ENCODE data around the gene DNAJC11. TPM values are rescaled to one million over a fixed set of nuclear protein-coding genes. Genes with fewer than 3 reads are reported as not detected.

The DNAJC11 gene
- total and polyA plus RNA-seq, 2 donors from 2014 or later = 44.6 to 49.8 TPM

DNA sequence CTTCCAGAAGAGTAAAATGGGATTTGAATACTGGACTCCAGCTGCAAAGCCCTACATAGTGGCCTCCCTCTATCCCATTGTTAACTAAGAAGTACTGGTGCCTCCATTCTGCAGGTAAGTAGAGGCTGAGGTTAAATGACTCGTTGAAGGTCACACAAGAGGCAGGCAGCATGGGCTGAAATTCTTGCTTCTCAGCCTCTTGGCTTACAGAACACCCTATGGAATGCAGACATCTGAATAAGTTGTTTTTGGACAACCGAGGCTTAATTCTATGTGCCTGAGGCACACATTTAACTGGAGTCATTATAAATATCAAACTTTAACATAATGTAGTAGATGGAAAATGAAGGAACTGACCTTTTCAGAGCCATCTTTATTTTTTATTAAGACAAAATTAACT, 5.7 kb downstream of the DNAJC11 start:
- Histone ChIP-seq H3K27me3 (ENCODE audit: control insufficient read depth, insufficient read depth, low read length) (no peaks in the 10 kb centered on the region), H3K36me3 (ENCODE audit: control insufficient read depth in 2 of 3, insufficient read depth in 3 of 3, low read length in 3 of 3) (no peaks in the 10 kb centered on the region), H3K9me3 (ENCODE audit: control insufficient read depth in 2 of 3, insufficient read depth in 1 of 3, low read length in 3 of 3) (no peaks in the 10 kb centered on the region), H3K4me1 (ENCODE audit: control insufficient read depth in 2 of 3, insufficient read depth in 2 of 3, low read depth in 1 of 3, low read length in 3 of 3) (peaks cover 7 to 12% (median 12%) of the 10 kb centered on the region in 3 donors), H3K9ac (ENCODE audit: low read length in 3 of 3) (no peak overlapping the region), H3K27ac (ENCODE audit: low read depth in 2 of 2, low read length in 2 of 2) (no peak overlapping the region), H3K4me3 (ENCODE audit: low read length in 3 of 3) (no peak overlapping the region)
- TF ChIP-seq, protein P1, sequence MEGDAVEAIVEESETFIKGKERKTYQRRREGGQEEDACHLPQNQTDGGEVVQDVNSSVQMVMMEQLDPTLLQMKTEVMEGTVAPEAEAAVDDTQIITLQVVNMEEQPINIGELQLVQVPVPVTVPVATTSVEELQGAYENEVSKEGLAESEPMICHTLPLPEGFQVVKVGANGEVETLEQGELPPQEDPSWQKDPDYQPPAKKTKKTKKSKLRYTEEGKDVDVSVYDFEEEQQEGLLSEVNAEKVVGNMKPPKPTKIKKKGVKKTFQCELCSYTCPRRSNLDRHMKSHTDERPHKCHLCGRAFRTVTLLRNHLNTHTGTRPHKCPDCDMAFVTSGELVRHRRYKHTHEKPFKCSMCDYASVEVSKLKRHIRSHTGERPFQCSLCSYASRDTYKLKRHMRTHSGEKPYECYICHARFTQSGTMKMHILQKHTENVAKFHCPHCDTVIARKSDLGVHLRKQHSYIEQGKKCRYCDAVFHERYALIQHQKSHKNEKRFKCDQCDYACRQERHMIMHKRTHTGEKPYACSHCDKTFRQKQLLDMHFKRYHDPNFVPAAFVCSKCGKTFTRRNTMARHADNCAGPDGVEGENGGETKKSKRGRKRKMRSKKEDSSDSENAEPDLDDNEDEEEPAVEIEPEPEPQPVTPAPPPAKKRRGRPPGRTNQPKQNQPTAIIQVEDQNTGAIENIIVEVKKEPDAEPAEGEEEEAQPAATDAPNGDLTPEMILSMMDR (IDR thresholded peaks at IDR 0.05; ENCODE audit: borderline replicate concordance, extremely low read depth, insufficient read depth) = no peak
- DNase-seq (no peak), FAIRE-seq (no peak)
- intact Hi-C loops (cut with DNase I) = no loop called here

DNA sequence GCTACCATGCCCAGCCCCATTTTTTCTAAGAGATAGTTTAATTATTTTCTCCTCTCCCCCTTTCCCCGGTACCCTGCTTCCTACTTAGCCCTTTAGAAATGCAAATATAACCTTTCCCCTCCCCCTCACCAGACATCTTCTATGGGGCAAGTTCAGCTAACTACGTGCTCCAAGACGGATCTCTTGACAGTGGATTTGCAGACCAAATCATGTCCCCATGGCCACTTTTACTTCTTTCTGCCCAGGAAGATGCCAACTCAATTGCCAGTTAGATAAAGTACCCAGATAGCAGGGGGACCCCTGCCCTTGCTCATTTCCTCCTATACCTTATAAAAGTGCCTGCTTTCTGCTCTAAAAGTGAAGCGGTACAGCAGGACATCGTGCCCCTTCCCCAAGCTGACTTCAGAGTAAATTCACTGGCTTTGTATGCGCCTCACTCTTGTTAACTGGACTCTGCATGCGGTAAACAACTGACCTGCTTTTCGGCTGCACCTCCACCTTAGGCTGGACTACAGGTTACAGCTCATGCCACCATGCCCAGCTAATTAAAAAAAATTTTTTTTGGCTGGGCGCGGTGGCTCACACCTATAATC, 7.4 kb downstream of the DNAJC11 start:
- TF ChIP-seq, protein P1 (IDR thresholded peaks at IDR 0.05; ENCODE audit: borderline replicate concordance, extremely low read depth, insufficient read depth) = no peak
- Histone ChIP-seq H3K9ac (ENCODE audit: low read length in 3 of 3) (no peak overlapping the region), H3K27ac (ENCODE audit: low read depth in 2 of 2, low read length in 2 of 2) (no peak overlapping the region), H3K9me3 (ENCODE audit: control insufficient read depth in 2 of 3, insufficient read depth in 1 of 3, low read length in 3 of 3) (no peaks in the 10 kb centered on the region), H3K4me3 (ENCODE audit: low read length in 3 of 3) (no peak overlapping the region), H3K36me3 (ENCODE audit: control insufficient read depth in 2 of 3, insufficient read depth in 3 of 3, low read length in 3 of 3) (no peaks in the 10 kb centered on the region), H3K4me1 (ENCODE audit: control insufficient read depth in 2 of 3, insufficient read depth in 2 of 3, low read depth in 1 of 3, low read length in 3 of 3) (peaks cover 0 to 2% (median 0%) of the 10 kb centered on the region in 3 donors), H3K27me3 (ENCODE audit: control insufficient read depth, insufficient read depth, low read length) (no peaks in the 10 kb centered on the region)
- intact Hi-C loops (cut with DNase I) = no loop called here
- DNase-seq (no peak), FAIRE-seq (no peak)

GRCh38 chr1:6692956-6693355, 8.7 kb downstream of the DNAJC11 start:
- H3K27me3 ChIP-seq (ENCODE audit: control insufficient read depth, insufficient read depth, low read length) = no peaks in the 10 kb centered on the region
- no peak for FAIRE-seq

More at GRCh38 chr1:6692956-6693355, 8.7 kb downstream of the DNAJC11 start:
- peaks cover 0 to 8% (median 2%) of the 10 kb centered on the region in 3 donors for H3K4me1 ChIP-seq (ENCODE audit: control insufficient read depth in 2 of 3, insufficient read depth in 2 of 3, low read depth in 1 of 3, low read length in 3 of 3)
- no peak overlapping the region for H3K4me3 ChIP-seq (ENCODE audit: low read length in 3 of 3)
- H3K27ac ChIP-seq (ENCODE audit: low read depth in 2 of 2, low read length in 2 of 2) = no peak overlapping the region
- H3K9me3 ChIP-seq (ENCODE audit: control insufficient read depth in 2 of 3, insufficient read depth in 1 of 3, low read length in 3 of 3) = no peaks in the 10 kb centered on the region
- intact Hi-C loops (cut with DNase I) = no loop called here
- no peak overlapping the region for H3K9ac ChIP-seq (ENCODE audit: low read length in 3 of 3)
- no peaks in the 10 kb centered on the region for H3K36me3 ChIP-seq (ENCODE audit: control insufficient read depth in 2 of 3, insufficient read depth in 3 of 3, low read length in 3 of 3)
- no peak for DNase-seq
- TF ChIP-seq, protein P1 (IDR thresholded peaks at IDR 0.05; ENCODE audit: borderline replicate concordance, extremely low read depth, insufficient read depth) = no peak
